Adrenal gland (tissue), 12 donors: ENCODE results near the gene PGAP1. TPM values are rescaled to one million over a fixed set of nuclear protein-coding genes. Genes with fewer than 3 reads are reported as not detected.

Experiments
- DNase-seq, 7 donors: peaks; one replicate each; pipeline ENCODE4 v3.0.0-alpha.2; 2019 to 2020
- H3K27ac ChIP-seq, 5 donors: fragments of 200-600 bp; sonication (generic) in 4 of 5; 1 replicate in 3 of 5; 2 replicates in 2 of 5; pipeline versions ENCODE4 v1.5.1 to v1.8.0; 2016 to 2020; ENCODE audit warnings: mild to moderate bottlenecking in 1 of 5
- H3K27me3 ChIP-seq: fragments of 200-600 bp; 2 replicates; pipeline ENCODE4 v1.8.0; 2021
- H3K36me3 ChIP-seq, 2 donors: fragments of 200-600 bp; replicated peaks in 1 of 2; 1 replicate in 1 of 2; 2 replicates in 1 of 2; pipeline versions ENCODE4 v1.5.1 to v1.8.0; 2018 to 2022
- H3K4me1 ChIP-seq, 2 donors: fragments of 200-600 bp; replicated peaks in 1 of 2; 1 replicate in 1 of 2; 2 replicates in 1 of 2; pipeline versions ENCODE4 v1.5.1 to v1.8.0; 2018 to 2021
- H3K4me3 ChIP-seq, 4 donors: fragments of 200-600 bp; sonication (generic) in 3 of 4; one replicate each; pipeline ENCODE4 v1.5.1; 2016 to 2018
- H3K9me3 ChIP-seq, 3 donors: fragments of 200-600 bp; sonication (generic) in 1 of 3; replicated peaks in 1 of 3; 1 replicate in 2 of 3; 2 replicates in 1 of 3; pipeline versions ENCODE4 v1.5.1 to v1.8.0; 2016 to 2021
- CTCF ChIP-seq, 6 experiments: fragments of 450-650 bp in 4 of 6; fragments of 200-600 bp in 2 of 6; sonication (generic) in 1 of 6; IDR thresholded peaks; 1 replicate in 5 of 6; 2 replicates in 1 of 6; pipeline versions ENCODE4 v1.5.1 to v1.8.0; 2016 to 2021; ENCODE audit warnings: antibody characterized with exemption in 6 of 6, mild to moderate bottlenecking in 2 of 6, moderate library complexity in 1 of 6
- POLR2A ChIP-seq, 2 donors: fragments of 450-650 bp; IDR thresholded peaks; one replicate each; pipeline ENCODE4 v1.6.1; 2017; ENCODE audit warnings: antibody characterized with exemption in 2 of 2, mild to moderate bottlenecking in 2 of 2, moderate library complexity in 1 of 2
- WGBS, 4 donors: extraction: QIAGEN DNeasy Blood & Tissue Kit in 2 of 4; methylation state at CpG; one replicate each; pipeline versions ENCODE4 v1.1.5 to v1.1.7; 2013 to 2017; 5-methylcytosine and 5-hydroxymethylcytosine counted together
- intact Hi-C, 2 donors: fragments of 100-400 bp; cut with DNase I; formaldehyde crosslinking; loops; one replicate each; pipeline versions ENCODE4 v1.14.1 to v1.15.0; 2022 to 2023
- polyA plus RNA-seq, 3 donors: library from polyadenylated mRNA; stranded (reverse); fragments of 200-250 nt in 2 of 3; fragments of 350-450 nt in 1 of 3; fragmentation: Illumina TruSeq in 1 of 3; extraction: RNeasy Lipid Tissue Mini Kit (QIAGEN cat#74804) in 1 of 3; gene quantifications; one replicate each; pipeline ENCODE4 v1.2.3, GENCODE V29; 2013 to 2014
- small RNA-seq, 2 donors: library from RNA; depleted of rRNA; stranded (forward); fragments of <200 nt; gene quantifications; one replicate each; pipeline ENCODE3, GENCODE V24; 2016
- total RNA-seq, 9 donors: library from RNA; depleted of rRNA in 4 of 9; stranded (reverse); fragments of >200 nt in 4 of 9; fragments of 120-200 nt in 1 of 9; fragmentation: NEBNext Ultra II Directional in 1 of 9; extraction: Animal tissue kit (Norgen Biotek cat#: 25700) in 1 of 9; gene quantifications; one replicate each; pipeline versions ENCODE4 v1.1.0 to v1.2.4, GENCODE V29; 2013 to 2023
- donor health status: healthy with polysubstance abuse.
- donor health status: Bipolar disorder and iron deficiency.
- donor health status: DM: yes; HTN: yes; CAD: no.
- donor health status: DM: no; HTN: no; CAD: no.
- donor health status: DM: no; HTN: no; CAD: no.
- donor health status: DM: yes; HTN: yes; CAD: no.

Gene PGAP1
- total and polyA plus RNA-seq, 12 donors, result 1.8 to 11.6 (median 6.5) TPM

GRCh38 chr2:196783431-196784094 lies 142.9 kb downstream of the PGAP1 start:
- H3K27ac ChIP-seq, result no peak overlapping the region
- no peaks in the 10 kb centered on the region for H3K4me1 ChIP-seq
- 95 to 98% (median 97%) methylated on average over 4 of the region's 4 CpGs for WGBS, 4 donors
- H3K36me3 ChIP-seq, result peaks cover 0 to 92% of the 10 kb centered on the region in 2 donors
- no peaks in the 10 kb centered on the region for H3K9me3 ChIP-seq
- H3K4me3 ChIP-seq, result no peak overlapping the region
- no peak for DNase-seq
- intact Hi-C loops, result no loop called here
- TF ChIP-seq POLR2A (IDR thresholded peaks at IDR 0.05), result no peak
- no peak for TF ChIP-seq CTCF (IDR thresholded peaks at IDR 0.05)
- no peaks in the 10 kb centered on the region for H3K27me3 ChIP-seq

Small RNA genes lying within 50 kb of the gene (small RNA-seq; reads per million reads assigned to genes)
- gene AC012486.1, result 0 reads per million in 2 donors

Other genes starting within 250 kb of the PGAP1 start
- gene GTF3C3, start 127.0 kb downstream of the PGAP1 start, total RNA-seq, result 10 to 100 TPM; 13.9 to 52.6 (median 36.8) TPM
- gene GTF3C3, start 127.0 kb downstream of the PGAP1 start, polyA plus RNA-seq, result 10 to 100 TPM; 15.4 to 25.9 (median 15.4) TPM
- gene C2orf66, start 117.4 kb downstream of the PGAP1 start, total RNA-seq, result under 1 TPM in 4 of 9 donors, not detected in 5; 0.14 to 0.39 (median 0.21) TPM
- 1 to 10 TPM in 1 of 3 donors, under 1 TPM in 1, not detected in 1; 0.57 to 1.2 TPM for gene C2orf66, start 117.4 kb downstream of the PGAP1 start, polyA plus RNA-seq